NT2/D1 (cell line): ENCODE measurements around the gene RFX6.
"Not testable (repeated sequence)": the region's sequence is repeated elsewhere in the genome, so short reads cannot be mapped to it uniquely, and the experiment has no call there.

Experiments
- DNase-seq: peaks from one replicate; pipeline ENCODE4 v3.0.0-alpha.2; 2011; ENCODE audit warnings: low read depth, low spot score
- H3K27me3 ChIP-seq: 2 replicates; pipeline ENCODE4 v1.6.0; 2011; ENCODE audit warnings: mild to moderate bottlenecking; ENCODE audit not compliant: insufficient read length, insufficient read depth
- H3K36me3 ChIP-seq: 2 replicates; pipeline ENCODE4 v1.6.1; 2011; ENCODE audit warnings: mild to moderate bottlenecking, low read length, mixed read lengths; ENCODE audit not compliant: insufficient read depth, insufficient read length
- H3K4me1 ChIP-seq: 2 replicates; pipeline ENCODE4 v1.5.1; 2011; ENCODE audit not compliant: insufficient read depth, insufficient read length
- H3K4me3 ChIP-seq: 2 replicates; pipeline ENCODE4 v1.5.1; 2011; ENCODE audit warnings: low read depth; ENCODE audit not compliant: insufficient read length
- H3K9ac ChIP-seq: 2 replicates; pipeline ENCODE4 v1.6.0; 2011; ENCODE audit warnings: low read depth; ENCODE audit not compliant: insufficient read length
- H3K9me3 ChIP-seq: 2 replicates; pipeline ENCODE4 v1.5.1; 2011; ENCODE audit warnings: mild to moderate bottlenecking, low read length; ENCODE audit not compliant: insufficient read depth
- SUZ12 ChIP-seq: IDR thresholded peaks from 2 replicates; pipeline ENCODE4 v1.6.1; 2011; ENCODE audit not compliant: insufficient read length, insufficient read depth; ENCODE audit errors: extremely low read depth
- YY1 ChIP-seq: IDR thresholded peaks from 2 replicates; pipeline ENCODE4 v1.6.1; 2011; ENCODE audit not compliant: insufficient read length, insufficient read depth
- ZNF274 ChIP-seq: IDR thresholded peaks from 2 replicates; pipeline ENCODE4 v1.6.1; 2011; ENCODE audit warnings: mild to moderate bottlenecking, low read depth, low read length

Gene RFX6, protein sequence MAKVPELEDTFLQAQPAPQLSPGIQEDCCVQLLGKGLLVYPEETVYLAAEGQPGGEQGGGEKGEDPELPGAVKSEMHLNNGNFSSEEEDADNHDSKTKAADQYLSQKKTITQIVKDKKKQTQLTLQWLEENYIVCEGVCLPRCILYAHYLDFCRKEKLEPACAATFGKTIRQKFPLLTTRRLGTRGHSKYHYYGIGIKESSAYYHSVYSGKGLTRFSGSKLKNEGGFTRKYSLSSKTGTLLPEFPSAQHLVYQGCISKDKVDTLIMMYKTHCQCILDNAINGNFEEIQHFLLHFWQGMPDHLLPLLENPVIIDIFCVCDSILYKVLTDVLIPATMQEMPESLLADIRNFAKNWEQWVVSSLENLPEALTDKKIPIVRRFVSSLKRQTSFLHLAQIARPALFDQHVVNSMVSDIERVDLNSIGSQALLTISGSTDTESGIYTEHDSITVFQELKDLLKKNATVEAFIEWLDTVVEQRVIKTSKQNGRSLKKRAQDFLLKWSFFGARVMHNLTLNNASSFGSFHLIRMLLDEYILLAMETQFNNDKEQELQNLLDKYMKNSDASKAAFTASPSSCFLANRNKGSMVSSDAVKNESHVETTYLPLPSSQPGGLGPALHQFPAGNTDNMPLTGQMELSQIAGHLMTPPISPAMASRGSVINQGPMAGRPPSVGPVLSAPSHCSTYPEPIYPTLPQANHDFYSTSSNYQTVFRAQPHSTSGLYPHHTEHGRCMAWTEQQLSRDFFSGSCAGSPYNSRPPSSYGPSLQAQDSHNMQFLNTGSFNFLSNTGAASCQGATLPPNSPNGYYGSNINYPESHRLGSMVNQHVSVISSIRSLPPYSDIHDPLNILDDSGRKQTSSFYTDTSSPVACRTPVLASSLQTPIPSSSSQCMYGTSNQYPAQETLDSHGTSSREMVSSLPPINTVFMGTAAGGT

DNA sequence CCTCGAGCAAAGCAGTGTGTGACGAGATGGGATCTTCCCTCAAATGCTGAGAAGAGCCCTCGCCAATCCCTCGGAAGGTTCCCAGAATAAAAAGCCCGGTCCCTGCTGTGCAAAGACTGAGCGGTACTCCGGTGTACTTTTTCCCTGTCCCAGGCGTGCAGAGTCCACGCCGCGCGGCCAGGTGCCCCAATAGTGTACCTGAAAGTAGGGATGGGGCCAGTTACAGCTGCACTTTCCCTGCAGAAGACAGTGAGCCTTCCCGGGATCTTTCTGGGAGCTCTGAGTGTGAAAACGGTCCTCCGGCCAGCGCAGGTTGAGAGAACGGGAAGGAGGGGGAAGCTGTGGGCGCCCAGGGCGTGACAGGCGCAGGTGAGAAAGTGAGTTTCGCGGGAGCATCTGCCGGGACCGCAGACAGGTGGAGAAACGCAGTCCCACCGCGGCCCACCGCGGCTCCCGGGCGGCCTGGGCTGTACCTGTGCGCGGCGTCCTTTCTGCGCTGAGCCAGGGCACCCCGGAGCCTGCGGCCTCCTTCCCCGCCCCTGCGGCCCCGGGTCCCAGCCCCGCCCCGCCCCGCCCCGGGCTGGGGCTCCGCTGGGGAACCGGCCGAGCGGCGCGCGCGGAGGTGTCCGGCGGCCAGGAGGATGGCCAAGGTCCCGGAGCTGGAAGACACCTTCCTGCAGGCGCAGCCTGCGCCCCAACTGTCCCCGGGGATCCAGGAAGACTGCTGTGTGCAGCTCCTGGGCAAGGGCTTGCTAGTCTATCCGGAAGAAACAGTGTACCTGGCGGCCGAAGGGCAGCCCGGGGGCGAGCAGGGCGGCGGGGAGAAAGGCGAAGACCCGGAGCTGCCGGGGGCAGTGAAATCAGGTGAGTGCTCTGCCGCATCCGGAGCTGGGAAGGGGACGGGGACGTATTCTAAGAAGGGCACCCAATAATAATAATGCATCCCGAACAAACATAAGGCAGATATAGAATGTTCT lies at the start of gene RFX6:
TSS of gene RFX6 (plus strand) at position 608 of the 977 bp plus-strand sequence. CDS start at position 642, 34 bp downstream.
- peak within 1 kb of the TSS; percentile 64 for H3K9ac ChIP-seq

DNA sequence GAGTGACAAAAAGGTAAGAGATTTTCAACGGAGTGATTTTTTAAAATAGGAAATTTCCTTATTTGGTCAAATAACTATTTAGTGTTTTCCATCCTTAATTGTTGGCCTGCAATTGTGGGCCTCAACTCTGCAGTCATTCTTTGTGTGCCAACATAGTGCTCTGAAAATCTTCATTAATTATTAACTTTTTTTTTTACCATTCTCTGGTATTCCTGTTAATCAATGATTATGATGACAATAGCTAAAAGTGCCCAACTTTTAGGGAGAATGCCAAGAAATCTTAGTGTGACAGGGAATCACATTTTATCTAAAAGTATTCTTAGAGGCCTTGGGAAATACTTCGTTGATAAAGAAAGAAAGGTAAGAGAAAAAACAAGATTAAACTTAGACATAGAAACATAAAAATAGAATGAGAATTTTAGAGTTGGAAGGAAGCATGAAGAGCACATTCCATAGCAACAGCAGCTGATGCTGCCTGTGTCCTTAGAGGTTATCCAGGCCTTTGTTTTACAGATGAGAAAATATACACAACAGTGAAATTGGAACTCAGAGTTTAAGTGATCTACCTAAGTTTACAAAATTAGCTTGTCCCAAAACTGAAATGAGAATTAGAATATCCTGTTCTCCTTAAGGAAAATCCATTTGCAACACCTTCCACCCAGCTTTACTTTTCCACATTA lies 49.3 kb upstream of the RFX6 start:
- no peaks in the 10 kb centered on the region for H3K27me3 ChIP-seq
- no peak for DNase-seq
- H3K9ac ChIP-seq, result no peak overlapping the region
- TF ChIP-seq SUZ12, result no peak
- no peak for TF ChIP-seq YY1
- TF ChIP-seq ZNF274, result no peak
- H3K36me3 ChIP-seq, result no peaks in the 10 kb centered on the region
- H3K9me3 ChIP-seq, result no peaks in the 10 kb centered on the region
- H3K4me1 ChIP-seq, result no peaks in the 10 kb centered on the region
- H3K4me3 ChIP-seq, result no peak overlapping the region

More for the DNA sequence above, at the start of gene RFX6:
- peaks cover 53% of the 10 kb centered on the region for H3K27me3 ChIP-seq
- no peak for TF ChIP-seq YY1
- no peaks in the 10 kb centered on the region for H3K36me3 ChIP-seq
- no peaks in the 10 kb centered on the region for H3K9me3 ChIP-seq
- no peak for DNase-seq
- peak within 1 kb of the TSS; percentile 69 for H3K4me3 ChIP-seq
- H3K4me1 ChIP-seq, result peaks cover 3% of the 10 kb centered on the region

DNA sequence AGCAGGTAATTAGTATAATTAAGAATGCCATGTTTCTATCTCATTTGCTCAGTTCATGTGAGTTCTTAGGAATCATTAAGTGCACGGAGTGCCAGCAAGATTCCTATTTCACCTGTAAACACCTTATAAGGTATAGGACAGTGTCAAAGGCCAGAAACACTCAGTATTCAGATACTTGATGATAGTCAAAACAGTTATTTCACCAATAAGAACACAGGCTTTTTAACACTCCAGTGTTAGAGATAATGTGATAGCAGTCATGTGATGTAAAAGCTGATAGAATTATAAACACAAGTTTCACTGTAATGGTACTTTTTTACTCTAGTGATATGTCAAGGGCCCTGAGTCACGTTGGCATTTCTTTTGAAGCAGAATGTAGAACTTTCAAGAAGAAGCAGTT lies 48.1 kb upstream of the RFX6 start, which contains the start of gene GPRC6A:
TSS of gene GPRC6A (minus strand) at position 101 of the 400 bp plus-strand sequence. CDS start at position 31, 70 bp downstream.
- no peak for DNase-seq
- Histone ChIP-seq H3K4me1 (no peaks in the 10 kb centered on the region), H3K9ac (no peak within 1 kb of the TSS), H3K36me3 (no peaks in the 10 kb centered on the region), H3K27me3 (no peaks in the 10 kb centered on the region), H3K4me3 (no peak within 1 kb of the TSS), H3K9me3 (no peaks in the 10 kb centered on the region)
- TF ChIP-seq YY1, result no peak

DNA sequence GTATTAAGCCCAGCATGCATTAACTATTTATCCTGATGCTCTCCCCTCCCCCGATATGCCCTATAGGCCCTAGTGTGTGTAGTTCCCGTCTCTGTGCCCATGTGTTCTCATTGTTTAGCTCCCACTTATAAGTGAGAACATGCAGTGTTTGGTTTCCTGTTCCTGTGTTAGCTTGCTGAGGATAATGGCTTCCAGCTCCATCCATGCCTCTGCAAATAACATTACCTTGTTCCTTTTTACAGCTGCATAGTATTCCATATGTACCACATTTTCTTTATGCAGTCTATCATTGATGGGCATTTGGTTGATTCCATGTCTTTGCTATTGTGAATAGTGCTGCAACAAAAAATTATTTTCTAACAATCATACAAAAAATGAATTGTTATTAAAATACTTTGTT lies 42.5 kb upstream of the RFX6 start:
- not testable (repeated sequence) for H3K4me3 ChIP-seq, H3K9me3 ChIP-seq, H3K36me3 ChIP-seq, H3K9ac ChIP-seq, H3K4me1 ChIP-seq, DNase-seq, H3K27me3 ChIP-seq

DNA sequence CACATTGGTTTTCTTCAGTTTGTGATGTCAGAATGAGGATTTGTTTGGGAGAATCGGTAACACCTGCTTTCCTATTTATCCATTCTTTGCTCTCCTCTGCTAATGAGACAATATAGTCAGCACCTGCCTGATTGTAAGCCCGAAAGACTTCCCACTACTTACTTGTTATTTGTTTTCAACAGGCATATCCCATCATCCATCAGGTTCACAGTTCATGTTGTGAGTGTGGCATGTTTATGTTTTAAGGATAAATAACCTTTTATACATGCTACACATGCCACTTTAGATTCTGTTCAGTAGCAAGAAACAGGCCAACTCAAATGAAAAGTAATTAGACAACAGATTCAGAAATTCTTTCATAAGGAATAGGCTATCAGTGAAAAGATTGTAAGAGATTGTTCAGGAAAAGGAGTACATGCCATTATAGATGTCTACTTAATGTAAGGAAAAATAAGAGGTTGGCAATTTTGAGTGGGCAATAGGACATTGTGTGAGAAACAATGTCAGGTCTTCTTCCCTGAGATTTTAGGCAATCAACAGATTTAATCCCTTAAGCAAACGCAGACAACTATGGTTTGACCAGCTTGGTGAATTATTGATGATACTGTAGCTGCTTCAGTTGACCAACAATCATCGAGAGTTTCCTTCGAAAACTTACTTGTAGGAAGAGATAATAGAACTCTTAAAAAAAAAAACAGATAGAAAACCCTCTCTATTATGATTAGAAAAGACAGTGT lies 40.3 kb upstream of the RFX6 start:
- Histone ChIP-seq H3K4me1 (no peaks in the 10 kb centered on the region), H3K27me3 (no peaks in the 10 kb centered on the region), H3K9me3 (no peaks in the 10 kb centered on the region), H3K9ac (no peak overlapping the region), H3K36me3 (no peaks in the 10 kb centered on the region), H3K4me3 (no peak overlapping the region)
- TF ChIP-seq YY1, result no peak
- no peak for TF ChIP-seq SUZ12
- no peak for TF ChIP-seq ZNF274
- DNase-seq, result no peak

DNA sequence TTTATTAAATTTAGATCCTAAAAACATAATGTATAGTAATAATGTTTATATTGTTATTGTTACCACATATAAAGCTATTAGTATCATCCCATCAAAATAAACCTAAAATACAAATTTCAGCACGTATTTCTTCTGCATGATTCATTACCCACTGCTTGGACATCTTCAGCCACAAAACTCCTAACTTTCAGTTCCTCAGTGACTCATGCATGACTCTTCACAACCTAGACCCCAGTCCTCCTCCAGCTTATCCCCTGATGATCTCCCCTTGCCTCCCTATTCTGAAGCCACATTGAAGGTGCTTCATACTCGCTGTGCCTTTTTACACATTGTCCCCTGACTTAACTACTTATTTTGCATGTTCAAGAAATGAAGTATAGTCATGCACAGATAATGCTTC lies 37.0 kb upstream of the RFX6 start:
- no peak overlapping the region for H3K4me3 ChIP-seq
- no peaks in the 10 kb centered on the region for H3K4me1 ChIP-seq
- H3K36me3 ChIP-seq, result no peaks in the 10 kb centered on the region
- H3K27me3 ChIP-seq, result no peaks in the 10 kb centered on the region
- no peak for DNase-seq
- no peak overlapping the region for H3K9ac ChIP-seq
- H3K9me3 ChIP-seq, result no peaks in the 10 kb centered on the region
- TF ChIP-seq SUZ12 (no peak), YY1 (no peak), ZNF274 (no peak)
